ENCODE data around the gene ST3GAL2.

- TF ChIP-seq EZH2 (IDR thresholded peaks at IDR 0.05): no peak
- no peak for TF ChIP-seq POLR2AphosphoS5 (IDR thresholded peaks at IDR 0.05; ENCODE audit: borderline replicate concordance, low read depth, low read length)
- TF ChIP-seq FOXP2 (optimal IDR thresholded peaks at IDR 0.05; ENCODE audit: control extremely low read depth, extremely low read length, insufficient read depth): no peak
Observed at GRCh38 chr16:70421473-70422311, 17.2 kb downstream of the ST3GAL2 start.

All from SK-N-MC (cell line).